Mucosa of descending colon (tissue), 3 donors: ENCODE measurements around the gene UBXN11. TPM values are rescaled to one million over a fixed set of nuclear protein-coding genes. Genes with fewer than 3 reads are reported as not detected.

Source experiments
- ATAC-seq: fragments of 200-7000 bp; cut with Tn5 transposase; one replicate; pipeline ENCODE4 v1.9.1; 2020; ENCODE audit warnings: mild to moderate bottlenecking, moderate library complexity
- DNase-seq, 3 donors: peaks; one replicate each; pipeline ENCODE4 v3.0.0-alpha.2; 2020
- H3K36me3 ChIP-seq: fragments of 200-600 bp; one replicate; pipeline ENCODE4 v1.8.0; 2021; ENCODE audit warnings: low read depth, mild to moderate bottlenecking
- H3K4me1 ChIP-seq: fragments of 200-600 bp; one replicate; pipeline ENCODE4 v1.8.0; 2021; ENCODE audit warnings: low read depth, mild to moderate bottlenecking
- H3K4me3 ChIP-seq: fragments of 200-600 bp; one replicate; pipeline ENCODE4 v1.8.0; 2021; ENCODE audit warnings: mild to moderate bottlenecking
- H3K9me3 ChIP-seq: fragments of 200-600 bp; one replicate; pipeline ENCODE4 v1.8.0; 2021; ENCODE audit warnings: mild to moderate bottlenecking
- intact Hi-C, 2 donors: fragments of 100-400 bp; cut with DNase I in 1 of 2; cut with micrococcal nuclease in 1 of 2; formaldehyde crosslinking; loops; one replicate each; pipeline versions ENCODE4 v1.11.0 to v1.11.1; 2022; cut with DNase I, micrococcal nuclease
- total RNA-seq, 3 donors: library from RNA; stranded (reverse); fragmentation: NEBNext Ultra II Directional in 2 of 3; extraction: Animal tissue kit (Norgen Biotek cat#: 25700) in 2 of 3; gene quantifications; one replicate each; pipeline versions ENCODE4 v1.2.1 to v1.2.4, GENCODE V29; 2021 to 2023
- TF ChIP-seq, protein P1 (sequence below): fragments of 200-600 bp; IDR thresholded peaks from one replicate; pipeline ENCODE4 v1.8.0; 2022; ENCODE audit warnings: antibody characterized with exemption, mild to moderate bottlenecking
- donor health status: DM: no; HTN: no; CAD: no; lungs with moderate emphysema.
- donor health status: DM: no; HTN: no; CAD: no.
- donor health status: DM: no; HTN: yes; CAD: no.

The UBXN11 gene
- total RNA-seq, 3 donors from 2014 or later = 12.9 to 17.9 (median 16.4) TPM

GRCh38 chr1:26288311-26288941 lies 18.0 kb downstream of the UBXN11 start:
- no peak overlapping the region for H3K4me3 ChIP-seq
- peak in 2 of 3 donors; percentile 26 to 71 for DNase-seq
- peaks cover 40% of the 10 kb centered on the region for H3K4me1 ChIP-seq
- ATAC-seq = peak; percentile 52
- H3K9me3 ChIP-seq = no peaks in the 10 kb centered on the region
- TF ChIP-seq, protein P1, sequence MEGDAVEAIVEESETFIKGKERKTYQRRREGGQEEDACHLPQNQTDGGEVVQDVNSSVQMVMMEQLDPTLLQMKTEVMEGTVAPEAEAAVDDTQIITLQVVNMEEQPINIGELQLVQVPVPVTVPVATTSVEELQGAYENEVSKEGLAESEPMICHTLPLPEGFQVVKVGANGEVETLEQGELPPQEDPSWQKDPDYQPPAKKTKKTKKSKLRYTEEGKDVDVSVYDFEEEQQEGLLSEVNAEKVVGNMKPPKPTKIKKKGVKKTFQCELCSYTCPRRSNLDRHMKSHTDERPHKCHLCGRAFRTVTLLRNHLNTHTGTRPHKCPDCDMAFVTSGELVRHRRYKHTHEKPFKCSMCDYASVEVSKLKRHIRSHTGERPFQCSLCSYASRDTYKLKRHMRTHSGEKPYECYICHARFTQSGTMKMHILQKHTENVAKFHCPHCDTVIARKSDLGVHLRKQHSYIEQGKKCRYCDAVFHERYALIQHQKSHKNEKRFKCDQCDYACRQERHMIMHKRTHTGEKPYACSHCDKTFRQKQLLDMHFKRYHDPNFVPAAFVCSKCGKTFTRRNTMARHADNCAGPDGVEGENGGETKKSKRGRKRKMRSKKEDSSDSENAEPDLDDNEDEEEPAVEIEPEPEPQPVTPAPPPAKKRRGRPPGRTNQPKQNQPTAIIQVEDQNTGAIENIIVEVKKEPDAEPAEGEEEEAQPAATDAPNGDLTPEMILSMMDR = no peak
- intact Hi-C loops = no loop called here
- no peaks in the 10 kb centered on the region for H3K36me3 ChIP-seq

DNA sequence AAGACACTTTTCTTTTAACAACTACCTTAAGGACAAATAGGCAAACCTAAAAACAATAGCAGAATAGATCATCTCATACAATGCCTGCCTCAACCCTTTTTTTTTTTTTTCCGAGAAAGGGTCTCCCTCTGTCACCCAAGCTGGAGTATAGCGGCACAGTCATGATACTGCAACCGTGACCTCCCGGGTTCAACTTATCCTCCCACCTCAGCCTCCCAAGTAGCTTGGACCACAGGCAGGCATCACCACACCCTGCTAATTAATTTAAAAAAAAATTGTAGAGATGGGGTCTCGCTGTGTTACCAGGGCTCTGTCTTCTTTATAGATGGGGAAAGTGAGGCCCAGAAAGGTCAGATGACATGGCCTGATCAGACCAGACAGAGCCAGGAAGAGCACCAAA lies 18.6 kb downstream of the UBXN11 start:
- H3K9me3 ChIP-seq = no peaks in the 10 kb centered on the region
- TF ChIP-seq, protein P1 = no peak
- ATAC-seq = no peak
- no peak for DNase-seq
- intact Hi-C loops = no loop called here
- no peaks in the 10 kb centered on the region for H3K36me3 ChIP-seq
- H3K4me1 ChIP-seq = peaks cover 40% of the 10 kb centered on the region
- H3K4me3 ChIP-seq = no peak overlapping the region

GRCh38 chr1:26287033-26287711 lies 19.3 kb downstream of the UBXN11 start:
- DNase-seq (peak; percentile 56 to 84 (median 62)), ATAC-seq (peak; percentile 25)
- Histone ChIP-seq H3K4me3 (no peak overlapping the region), H3K9me3 (no peaks in the 10 kb centered on the region), H3K4me1 (peaks cover 40% of the 10 kb centered on the region), H3K36me3 (no peaks in the 10 kb centered on the region)
- intact Hi-C loops = no loop called here
- TF ChIP-seq, protein P1 = no peak

- H3K4me3 ChIP-seq = no peak overlapping the region
- no peaks in the 10 kb centered on the region for H3K9me3 ChIP-seq
- ATAC-seq (no peak), DNase-seq (no peak)
- H3K36me3 ChIP-seq = no peaks in the 10 kb centered on the region
- intact Hi-C loops = no loop called here
- H3K4me1 ChIP-seq = peaks cover 45% of the 10 kb centered on the region
- TF ChIP-seq, protein P1 = no peak
Measured at GRCh38 chr1:26286064-26286416, 20.4 kb downstream of the UBXN11 start.

GRCh38 chr1:26285366-26286063 lies 20.9 kb downstream of the UBXN11 start:
- intact Hi-C loops = no loop called here
- Histone ChIP-seq H3K36me3 (no peaks in the 10 kb centered on the region), H3K9me3 (no peaks in the 10 kb centered on the region), H3K4me3 (no peak overlapping the region), H3K4me1 (peaks cover 46% of the 10 kb centered on the region)
- TF ChIP-seq, protein P1 = peak; percentile 18
- ATAC-seq (no peak), DNase-seq (peak; percentile 67 to 78 (median 74))
